ENCODE results near the gene IGSF23. TPM values are rescaled to one million over a fixed set of nuclear protein-coding genes. Genes with fewer than 3 reads are reported as not detected.

IGSF23 gene
- total RNA-seq, 1 experiment from 2014 or later, result not detected

DNA sequence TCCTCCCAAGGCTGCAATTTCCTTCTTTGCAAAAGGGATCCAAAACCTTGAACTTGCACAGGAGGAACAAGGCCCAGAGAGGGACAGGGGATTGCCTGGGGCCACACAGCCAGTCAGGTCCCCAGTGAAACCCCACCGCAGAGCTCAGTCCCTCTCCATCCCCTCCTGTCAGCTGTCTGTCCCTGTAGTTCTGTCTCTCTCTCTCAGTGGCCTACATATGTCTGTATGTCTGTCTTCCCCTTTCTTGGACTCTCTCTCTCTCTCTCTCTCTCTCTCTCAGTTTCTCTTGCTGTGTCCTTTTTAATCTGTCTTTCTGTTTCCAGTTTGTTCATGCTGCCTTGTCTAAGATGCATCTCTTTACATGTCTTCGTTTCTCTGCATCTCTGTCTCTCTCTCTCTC is 69.4 kb downstream of the IGSF23 start:
- H3K4me1 ChIP-seq (ENCODE audit: insufficient read depth, low read length), result peaks cover 2% of the 10 kb centered on the region; the same call in 1 of the 2 replicates
- no peak overlapping the region for H3K56ac ChIP-seq (ENCODE audit: insufficient read length, low read depth, low read length)
- no peak overlapping the region for H3K27ac ChIP-seq (ENCODE audit: insufficient read length, low read depth, low read length)
- Mint-ChIP-seq H3K4me1 (peaks cover 5 to 9% of the 10 kb centered on the region in 2 experiments), H3K27me3 (ENCODE audit: low read depth) (peaks cover 8% of the 10 kb centered on the region), H3K4me3 (no peak overlapping the region; a peak in 1 of 5 replicates), H3K27ac (no peak overlapping the region; a peak in 2 of 7 replicates), H3K36me3 (ENCODE audit: insufficient read depth in 1 of 3, low read depth in 3 of 3) (no peaks in the 10 kb centered on the region), H3K9me3 (no peaks in the 10 kb centered on the region)
- H3K23ac ChIP-seq (ENCODE audit: insufficient read length, low read depth, low read length), result no peak overlapping the region
- H4K5ac ChIP-seq (ENCODE audit: insufficient read length, low read depth, low read length), result no peak overlapping the region
- no peak overlapping the region for H3K4me2 ChIP-seq (ENCODE audit: insufficient read depth, insufficient read length, low read length)
- no peak overlapping the region for H3K9ac ChIP-seq (ENCODE audit: extremely low read depth, insufficient read length, low read length)
- no peak overlapping the region for H2BK12ac ChIP-seq (ENCODE audit: insufficient read length, low read depth, low read length)
- H3K14ac ChIP-seq (ENCODE audit: insufficient read depth, low read length), result no peak overlapping the region
- H3K9me3 ChIP-seq (ENCODE audit: control insufficient read depth, low read depth, low read length), result no peaks in the 10 kb centered on the region
- no peak overlapping the region for H2AFZ ChIP-seq (ENCODE audit: low read length)
- no peak overlapping the region for H2BK5ac ChIP-seq (ENCODE audit: insufficient read length, low read length)
- no peak overlapping the region for H3T11ph ChIP-seq (ENCODE audit: low read length)
- no peaks in the 10 kb centered on the region for H3K23me2 ChIP-seq (ENCODE audit: insufficient read length, low read depth, low read length, poor library complexity, severe bottlenecking)
- no peak overlapping the region for H4K91ac ChIP-seq (ENCODE audit: insufficient read length, low read depth, low read length)
- H3K79me2 ChIP-seq (ENCODE audit: insufficient read depth, low read length), result no peaks in the 10 kb centered on the region
- H4K20me1 ChIP-seq (ENCODE audit: control insufficient read depth, insufficient read depth, insufficient read length), result no peaks in the 10 kb centered on the region
- TF ChIP-seq, protein P1, sequence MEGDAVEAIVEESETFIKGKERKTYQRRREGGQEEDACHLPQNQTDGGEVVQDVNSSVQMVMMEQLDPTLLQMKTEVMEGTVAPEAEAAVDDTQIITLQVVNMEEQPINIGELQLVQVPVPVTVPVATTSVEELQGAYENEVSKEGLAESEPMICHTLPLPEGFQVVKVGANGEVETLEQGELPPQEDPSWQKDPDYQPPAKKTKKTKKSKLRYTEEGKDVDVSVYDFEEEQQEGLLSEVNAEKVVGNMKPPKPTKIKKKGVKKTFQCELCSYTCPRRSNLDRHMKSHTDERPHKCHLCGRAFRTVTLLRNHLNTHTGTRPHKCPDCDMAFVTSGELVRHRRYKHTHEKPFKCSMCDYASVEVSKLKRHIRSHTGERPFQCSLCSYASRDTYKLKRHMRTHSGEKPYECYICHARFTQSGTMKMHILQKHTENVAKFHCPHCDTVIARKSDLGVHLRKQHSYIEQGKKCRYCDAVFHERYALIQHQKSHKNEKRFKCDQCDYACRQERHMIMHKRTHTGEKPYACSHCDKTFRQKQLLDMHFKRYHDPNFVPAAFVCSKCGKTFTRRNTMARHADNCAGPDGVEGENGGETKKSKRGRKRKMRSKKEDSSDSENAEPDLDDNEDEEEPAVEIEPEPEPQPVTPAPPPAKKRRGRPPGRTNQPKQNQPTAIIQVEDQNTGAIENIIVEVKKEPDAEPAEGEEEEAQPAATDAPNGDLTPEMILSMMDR (conservative IDR thresholded peaks at IDR 0.05), result no peak
- H2BK120ac ChIP-seq (ENCODE audit: low read depth, low read length, poor library complexity, severe bottlenecking), result no peak overlapping the region
- no peak overlapping the region for H2AK5ac ChIP-seq (ENCODE audit: insufficient read length, low read length)
- H3K4ac ChIP-seq (ENCODE audit: low read depth, low read length), result no peak overlapping the region
- no peak overlapping the region for H2BK20ac ChIP-seq (ENCODE audit: low read depth, low read length, poor library complexity, severe bottlenecking)
- no peak overlapping the region for H3K18ac ChIP-seq (ENCODE audit: insufficient read length, low read depth, low read length)
- DNase-seq, result no peak
- WGBS (ENCODE audit: extremely low coverage, insufficient read length, low lambda C conversion rate), result no CpG with 5 or more reads among the region's 2 CpGs
- no peaks in the 10 kb centered on the region for H3K27me3 ChIP-seq (ENCODE audit: insufficient read depth, low read length)
- H4K8ac ChIP-seq (replicated peaks; ENCODE audit: insufficient read length, low read depth, low read length), result no peak overlapping the region
- H2BK15ac ChIP-seq (ENCODE audit: low read depth, low read length), result no peak overlapping the region
- no peaks in the 10 kb centered on the region for H3K79me1 ChIP-seq (ENCODE audit: insufficient read depth, low read depth, low read length, poor library complexity, severe bottlenecking)

Measured in H9 (cell line).